Thyroid gland (tissue), 4 donors: Measurements from ENCODE around the gene DFFB. TPM values are rescaled to one million over a fixed set of nuclear protein-coding genes. Genes with fewer than 3 reads are reported as not detected.

Source experiments
- DNase-seq, 2 donors: peaks; one replicate each; pipeline ENCODE4 v3.0.0-alpha.2; 2019
- H3K27ac ChIP-seq, 3 donors: fragments of 200-600 bp; sonication (generic); 1 replicate in 2 of 3; 2 replicates in 1 of 3; pipeline ENCODE4 v1.5.1; 2016 to 2019; ENCODE audit warnings: mild to moderate bottlenecking in 1 of 3, moderate library complexity in 1 of 3
- H3K27me3 ChIP-seq: fragments of 200-600 bp; sonication (generic); one replicate; pipeline ENCODE4 v1.5.1; 2019
- H3K36me3 ChIP-seq, 2 donors: fragments of 200-600 bp; sonication (generic); one replicate each; pipeline ENCODE4 v1.5.1; 2016 to 2019
- H3K4me1 ChIP-seq, 2 donors: fragments of 200-600 bp; sonication (generic); one replicate each; pipeline ENCODE4 v1.5.1; 2017 to 2019
- H3K4me3 ChIP-seq, 3 donors: fragments of 200-600 bp; sonication (generic); replicated peaks in 1 of 3; 1 replicate in 2 of 3; 2 replicates in 1 of 3; pipeline ENCODE4 v1.5.1; 2016; ENCODE audit warnings: mild to moderate bottlenecking in 1 of 3
- H3K9me3 ChIP-seq: fragments of 200-600 bp; sonication (generic); one replicate; pipeline ENCODE4 v1.5.1; 2017
- POLR2A ChIP-seq, 2 donors: fragments of 450-650 bp; IDR thresholded peaks; one replicate each; pipeline ENCODE4 v1.6.1; 2017; ENCODE audit warnings: antibody characterized with exemption in 2 of 2, mild to moderate bottlenecking in 2 of 2, moderate library complexity in 1 of 2
- WGBS, 2 donors: methylation state at CpG; one replicate each; pipeline ENCODE4 v1.1.5; 2017; 5-methylcytosine and 5-hydroxymethylcytosine counted together
- intact Hi-C: fragments of 100-400 bp; cut with DNase I; formaldehyde crosslinking; loops from one replicate; pipeline ENCODE4 v1.15.1; 2023
- total RNA-seq, 4 donors: library from RNA; depleted of rRNA; stranded (reverse); fragments of >200 nt; gene quantifications; one replicate each; pipeline ENCODE4 v1.2.3, GENCODE V29; 2016
- TF ChIP-seq, protein P1 (sequence below), 6 experiments: fragments of 200-600 bp in 3 of 6; fragments of 450-650 bp in 3 of 6; sonication (generic) in 3 of 6; IDR thresholded peaks; one replicate each; pipeline ENCODE4 v1.5.1; 2016 to 2019; ENCODE audit warnings: antibody characterized with exemption in 6 of 6, mild to moderate bottlenecking in 2 of 6, inconsistent platforms in 1 of 6, moderate library complexity in 1 of 6

The DFFB gene
- total RNA-seq, 4 donors from 2014 or later: 5.1 to 8.6 (median 6.8) TPM

DNA sequence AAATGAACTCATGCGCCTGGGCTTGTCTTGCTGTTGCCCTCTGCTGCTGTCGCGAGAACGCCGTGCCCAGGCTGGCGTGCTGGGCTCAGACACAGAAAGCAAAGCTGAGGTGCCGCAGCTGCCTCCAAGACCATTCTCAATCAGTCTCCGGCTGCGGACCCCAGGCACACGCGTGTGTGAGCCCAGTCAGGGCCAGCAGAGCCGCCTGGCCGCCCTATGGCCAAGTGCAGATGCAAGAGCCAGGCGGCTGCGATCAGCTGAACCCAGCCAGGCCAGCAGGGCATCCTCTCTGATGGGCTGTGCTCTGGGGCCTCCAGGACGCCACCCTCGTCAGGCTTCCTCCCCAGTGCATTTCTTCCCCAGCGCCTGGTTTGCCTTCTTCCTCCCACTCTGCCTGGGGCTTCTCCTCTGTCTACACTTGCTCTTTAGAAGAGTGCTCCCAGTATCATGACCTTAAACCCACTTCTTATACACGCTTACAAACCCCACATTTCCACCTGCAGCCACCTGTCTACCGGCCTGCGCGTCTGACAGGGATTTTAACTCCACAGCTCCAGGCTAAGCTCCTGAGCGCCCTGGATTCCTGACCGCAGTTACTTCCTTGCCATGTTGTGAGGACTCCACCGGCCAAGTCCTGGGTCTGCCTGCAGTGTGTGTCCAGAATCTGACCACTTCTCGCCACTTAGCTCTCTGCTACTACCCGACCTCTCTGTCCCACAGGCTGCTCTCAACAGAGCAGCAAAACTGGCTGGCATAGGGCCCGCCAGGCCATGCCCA lies 39.3 kb upstream of the DFFB start:
- intact Hi-C loops: no loop called here
- Histone ChIP-seq H3K9me3 (no peaks in the 10 kb centered on the region), H3K27me3 (no peaks in the 10 kb centered on the region), H3K4me3 (no peak overlapping the region), H3K4me1 (no peaks in the 10 kb centered on the region), H3K27ac (no peak overlapping the region), H3K36me3 (peaks cover 25 to 33% of the 10 kb centered on the region in 2 donors)
- 94% methylated on average over 17 to 21 of the region's 28 CpGs for WGBS, 2 donors
- TF ChIP-seq, protein P1, sequence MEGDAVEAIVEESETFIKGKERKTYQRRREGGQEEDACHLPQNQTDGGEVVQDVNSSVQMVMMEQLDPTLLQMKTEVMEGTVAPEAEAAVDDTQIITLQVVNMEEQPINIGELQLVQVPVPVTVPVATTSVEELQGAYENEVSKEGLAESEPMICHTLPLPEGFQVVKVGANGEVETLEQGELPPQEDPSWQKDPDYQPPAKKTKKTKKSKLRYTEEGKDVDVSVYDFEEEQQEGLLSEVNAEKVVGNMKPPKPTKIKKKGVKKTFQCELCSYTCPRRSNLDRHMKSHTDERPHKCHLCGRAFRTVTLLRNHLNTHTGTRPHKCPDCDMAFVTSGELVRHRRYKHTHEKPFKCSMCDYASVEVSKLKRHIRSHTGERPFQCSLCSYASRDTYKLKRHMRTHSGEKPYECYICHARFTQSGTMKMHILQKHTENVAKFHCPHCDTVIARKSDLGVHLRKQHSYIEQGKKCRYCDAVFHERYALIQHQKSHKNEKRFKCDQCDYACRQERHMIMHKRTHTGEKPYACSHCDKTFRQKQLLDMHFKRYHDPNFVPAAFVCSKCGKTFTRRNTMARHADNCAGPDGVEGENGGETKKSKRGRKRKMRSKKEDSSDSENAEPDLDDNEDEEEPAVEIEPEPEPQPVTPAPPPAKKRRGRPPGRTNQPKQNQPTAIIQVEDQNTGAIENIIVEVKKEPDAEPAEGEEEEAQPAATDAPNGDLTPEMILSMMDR (IDR thresholded peaks at IDR 0.05): no peak
- no peak for TF ChIP-seq POLR2A (IDR thresholded peaks at IDR 0.05)
- no peak for DNase-seq

DNA sequence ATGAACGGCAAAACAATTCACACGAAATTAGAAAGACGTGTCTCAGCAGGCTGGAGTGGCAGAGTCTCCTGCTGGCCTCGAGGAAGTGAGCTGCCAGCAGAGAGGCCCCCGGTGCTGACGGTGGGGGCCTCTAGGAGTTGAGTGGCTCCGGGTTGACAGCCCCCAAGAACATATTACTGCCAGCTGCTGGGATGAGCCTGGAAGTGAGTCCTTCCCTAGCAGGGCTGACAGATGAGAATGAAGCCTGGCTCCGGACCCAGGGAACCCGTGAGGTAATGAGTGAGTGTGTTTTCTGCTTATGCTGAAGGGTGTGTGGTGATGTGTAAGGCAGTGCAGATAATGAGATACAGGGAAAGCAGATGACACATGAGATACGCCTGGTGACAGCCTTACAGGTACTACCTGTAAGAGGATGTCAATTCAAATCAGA lies 37.5 kb upstream of the DFFB start:
- TF ChIP-seq, protein P1 (IDR thresholded peaks at IDR 0.05): no peak
- TF ChIP-seq POLR2A (IDR thresholded peaks at IDR 0.05): no peak
- DNase-seq: no peak
- Histone ChIP-seq H3K4me1 (no peaks in the 10 kb centered on the region), H3K27me3 (no peaks in the 10 kb centered on the region), H3K9me3 (no peaks in the 10 kb centered on the region), H3K36me3 (peaks cover 21 to 31% of the 10 kb centered on the region in 2 donors), H3K4me3 (no peak overlapping the region), H3K27ac (no peak overlapping the region)
- intact Hi-C loops: no loop called here
- 82 to 87% methylated on average over 10 of the region's 10 CpGs for WGBS, 2 donors

DNA sequence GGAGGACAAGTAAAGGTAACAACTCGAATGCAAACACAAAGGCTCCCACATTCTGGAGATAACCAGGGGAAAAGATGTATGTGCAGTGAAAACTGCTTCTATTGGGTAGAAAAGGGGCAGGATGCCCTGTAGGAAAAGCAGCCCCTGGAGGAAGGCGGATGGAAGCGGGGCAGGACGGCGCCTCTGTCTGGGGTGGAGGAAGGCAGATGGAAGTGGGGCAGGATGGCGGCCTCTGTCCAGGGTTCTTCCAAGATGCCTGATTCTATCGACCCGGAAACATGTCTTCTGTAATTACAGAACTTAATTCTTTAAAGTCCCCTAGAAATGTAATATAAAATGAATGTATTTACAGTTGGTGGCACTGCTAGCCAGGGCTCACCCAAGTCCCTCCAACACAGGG lies 37.0 kb upstream of the DFFB start:
- Histone ChIP-seq H3K9me3 (no peaks in the 10 kb centered on the region), H3K27me3 (no peaks in the 10 kb centered on the region), H3K4me1 (no peaks in the 10 kb centered on the region), H3K36me3 (peaks cover 20 to 25% of the 10 kb centered on the region in 2 donors), H3K27ac (no peak overlapping the region), H3K4me3 (no peak overlapping the region)
- WGBS, 2 donors: 90 to 92% methylated on average over 8 of the region's 8 CpGs
- DNase-seq: no peak
- no peak for TF ChIP-seq POLR2A (IDR thresholded peaks at IDR 0.05)
- TF ChIP-seq, protein P1 (IDR thresholded peaks at IDR 0.05): no peak
- intact Hi-C loops: no loop called here

DNA sequence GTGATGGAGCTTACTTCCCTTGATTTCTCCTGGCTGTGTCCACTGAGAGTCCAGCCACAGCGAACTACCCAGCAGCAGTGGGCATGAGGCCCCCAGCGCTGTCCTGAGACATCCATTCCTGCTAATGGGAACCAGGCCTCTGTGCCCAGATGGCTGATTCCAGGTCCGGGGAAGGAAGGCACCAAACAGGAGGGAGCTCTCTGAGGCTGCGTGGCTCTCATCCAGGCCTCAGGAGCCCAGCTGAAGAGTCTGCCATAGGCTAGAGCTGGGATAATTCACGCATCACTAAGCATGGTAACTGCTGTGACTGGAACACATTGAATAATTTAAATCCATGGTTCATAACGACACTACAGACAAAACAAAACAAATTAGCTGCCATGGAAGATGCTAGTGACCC lies 36.3 kb upstream of the DFFB start:
- peak; percentile 78 for DNase-seq
- Histone ChIP-seq H3K36me3 (peaks cover 20 to 25% of the 10 kb centered on the region in 2 donors), H3K27me3 (no peaks in the 10 kb centered on the region), H3K9me3 (no peaks in the 10 kb centered on the region), H3K27ac (no peak overlapping the region), H3K4me1 (no peaks in the 10 kb centered on the region), H3K4me3 (no peak overlapping the region)
- intact Hi-C loops: no loop called here
- no peak for TF ChIP-seq POLR2A (IDR thresholded peaks at IDR 0.05)
- TF ChIP-seq, protein P1 (IDR thresholded peaks at IDR 0.05): no peak
- WGBS, 2 donors: 49 to 62% methylated on average over 4 to 6 of the region's 6 CpGs

DNA sequence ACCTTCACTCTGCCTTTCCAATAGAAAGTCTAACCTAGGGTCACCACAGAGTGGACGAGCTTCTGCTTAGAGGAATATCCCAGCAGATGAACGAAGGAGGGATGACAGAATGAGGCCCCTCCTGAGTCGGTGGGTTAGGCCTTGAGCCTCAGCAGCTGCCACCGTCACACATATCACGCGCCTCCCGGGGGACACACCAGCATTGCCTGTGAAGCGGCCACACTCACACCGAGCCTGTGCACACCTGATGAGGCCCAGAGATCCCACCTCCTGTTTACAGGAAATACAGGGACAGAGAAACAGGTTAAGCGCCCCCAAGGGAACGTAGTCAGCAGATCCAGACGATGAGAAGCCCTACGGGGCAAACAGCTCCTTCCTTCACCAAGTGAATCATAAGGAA lies 35.8 kb upstream of the DFFB start:
- intact Hi-C loops: no loop called here
- no peak overlapping the region for H3K4me3 ChIP-seq
- TF ChIP-seq POLR2A (IDR thresholded peaks at IDR 0.05): no peak
- TF ChIP-seq, protein P1 (IDR thresholded peaks at IDR 0.05): no peak
- H3K36me3 ChIP-seq: peaks cover 20 to 28% of the 10 kb centered on the region in 2 donors
- H3K9me3 ChIP-seq: no peaks in the 10 kb centered on the region
- no peak for DNase-seq
- no peak overlapping the region for H3K27ac ChIP-seq
- 81 to 82% methylated on average over 13 of the region's 13 CpGs for WGBS, 2 donors
- no peaks in the 10 kb centered on the region for H3K27me3 ChIP-seq
- H3K4me1 ChIP-seq: no peaks in the 10 kb centered on the region
